BJ (cell line): ENCODE data around the gene KIF9. TPM values are rescaled to one million over a fixed set of nuclear protein-coding genes. Genes with fewer than 3 reads are reported as not detected.

Experiments used
- CTCF ChIA-PET: fragments of 350-600 bp; formaldehyde crosslinking; extraction: SDS; loops from one replicate; lab custom pipeline; 2021; ENCODE audit warnings: antibody characterized with exemption, inconsistent platforms; lab: Yijun Ruan, JAX
- POLR2A ChIA-PET: fragments of 300-600 bp; sonication (Branson Sonifier 250); formaldehyde crosslinking; extraction: SDS; loops from one replicate; lab custom pipeline; 2021; ENCODE audit warnings: antibody characterized with exemption; lab: Charles Lee
- DNase-seq: peaks from one replicate; pipeline ENCODE4 v3.0.0-alpha.2; 2011; ENCODE audit warnings: low read depth
- H3K27me3 ChIP-seq: 2 replicates; pipeline ENCODE4 v1.6.0; 2011; ENCODE audit warnings: low read length; ENCODE audit not compliant: control insufficient read depth, insufficient read depth
- H3K36me3 ChIP-seq: 2 replicates; pipeline ENCODE4 v1.5.1; 2011; ENCODE audit warnings: low read length; ENCODE audit not compliant: control insufficient read depth, insufficient read depth
- H3K4me3 ChIP-seq: 2 replicates; pipeline ENCODE4 v1.5.1; 2011; ENCODE audit warnings: low read depth, mild to moderate bottlenecking, control low read depth, low read length
- polyA plus RNA-seq: library from polyadenylated mRNA; depleted of rRNA; stranded (reverse); fragments of >200 nt; gene quantifications from 2 replicates; pipeline ENCODE4 v1.2.3, GENCODE V29; 2011
- TF ChIP-seq, protein P1 (sequence below): IDR thresholded peaks from 2 replicates; pipeline ENCODE4 v1.5.1; 2011; ENCODE audit warnings: low read depth, mild to moderate bottlenecking, control low read depth, inconsistent platforms, low read length, moderate library complexity; ENCODE audit not compliant: insufficient read depth

KIF9 gene
- polyA plus RNA-seq, 1 experiment: 2.5 TPM

DNA sequence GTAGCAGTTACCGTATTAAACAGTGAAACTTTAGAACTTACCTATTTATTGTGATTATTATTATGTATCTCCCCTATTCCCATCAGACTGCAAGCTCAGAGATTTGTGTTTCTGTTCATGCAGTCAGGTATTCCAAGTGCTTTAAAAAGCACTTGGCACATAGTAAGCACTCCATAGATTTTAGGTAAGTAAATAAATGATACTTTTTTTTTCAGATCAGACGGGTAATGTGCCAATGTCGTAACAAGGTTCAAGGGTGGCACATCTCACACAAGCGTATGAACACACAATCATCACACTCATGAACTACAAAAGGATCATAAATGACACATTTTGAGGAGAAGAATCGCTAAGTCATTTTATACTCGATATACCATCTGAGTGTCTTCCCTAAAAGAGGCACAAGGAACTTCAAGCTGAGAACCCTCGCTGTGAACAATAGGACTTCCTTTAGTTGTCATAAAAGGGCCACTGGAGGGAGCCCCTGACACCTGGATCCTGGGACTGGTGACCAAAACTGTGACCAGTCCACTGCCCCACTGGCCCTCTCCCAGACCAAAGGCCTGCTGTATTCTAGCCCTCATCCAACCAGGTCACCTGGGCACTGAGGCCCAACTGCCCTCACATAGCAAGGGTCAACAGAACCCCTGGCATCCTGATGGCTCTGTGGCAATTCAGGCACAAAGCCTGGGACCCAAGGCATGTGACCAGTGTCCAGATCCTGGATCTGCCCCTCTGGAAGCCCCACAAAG is 32.1 kb downstream of the KIF9 start:
- no peak overlapping the region for H3K4me3 ChIP-seq
- H3K36me3 ChIP-seq: no peaks in the 10 kb centered on the region
- TF ChIP-seq, protein P1, sequence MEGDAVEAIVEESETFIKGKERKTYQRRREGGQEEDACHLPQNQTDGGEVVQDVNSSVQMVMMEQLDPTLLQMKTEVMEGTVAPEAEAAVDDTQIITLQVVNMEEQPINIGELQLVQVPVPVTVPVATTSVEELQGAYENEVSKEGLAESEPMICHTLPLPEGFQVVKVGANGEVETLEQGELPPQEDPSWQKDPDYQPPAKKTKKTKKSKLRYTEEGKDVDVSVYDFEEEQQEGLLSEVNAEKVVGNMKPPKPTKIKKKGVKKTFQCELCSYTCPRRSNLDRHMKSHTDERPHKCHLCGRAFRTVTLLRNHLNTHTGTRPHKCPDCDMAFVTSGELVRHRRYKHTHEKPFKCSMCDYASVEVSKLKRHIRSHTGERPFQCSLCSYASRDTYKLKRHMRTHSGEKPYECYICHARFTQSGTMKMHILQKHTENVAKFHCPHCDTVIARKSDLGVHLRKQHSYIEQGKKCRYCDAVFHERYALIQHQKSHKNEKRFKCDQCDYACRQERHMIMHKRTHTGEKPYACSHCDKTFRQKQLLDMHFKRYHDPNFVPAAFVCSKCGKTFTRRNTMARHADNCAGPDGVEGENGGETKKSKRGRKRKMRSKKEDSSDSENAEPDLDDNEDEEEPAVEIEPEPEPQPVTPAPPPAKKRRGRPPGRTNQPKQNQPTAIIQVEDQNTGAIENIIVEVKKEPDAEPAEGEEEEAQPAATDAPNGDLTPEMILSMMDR: peak; percentile 53
- DNase-seq: no peak
- ChIA-PET POLR2A (no interaction called here), CTCF (interaction anchor here (0.9 to 1.9 kb wide), 7 partner anchors 14 to 226 kb away, joined by 3 to 8 read pairs (median 5); no protein-coding TSS in a partner anchor)
- no peaks in the 10 kb centered on the region for H3K27me3 ChIP-seq

- Histone ChIP-seq H3K4me3 (no peak overlapping the region), H3K27me3 (no peaks in the 10 kb centered on the region), H3K36me3 (no peaks in the 10 kb centered on the region)
- POLR2A ChIA-PET: no interaction called here
- DNase-seq: no peak
- CTCF ChIA-PET: interaction anchor here (1.9 kb wide), 1 partner anchor 77 kb away, joined by 5 read pairs; no protein-coding TSS in a partner anchor
- TF ChIP-seq, protein P1: no peak
Observed at GRCh38 chr3:47247131-47248064, 35.2 kb downstream of the KIF9 start.

DNA sequence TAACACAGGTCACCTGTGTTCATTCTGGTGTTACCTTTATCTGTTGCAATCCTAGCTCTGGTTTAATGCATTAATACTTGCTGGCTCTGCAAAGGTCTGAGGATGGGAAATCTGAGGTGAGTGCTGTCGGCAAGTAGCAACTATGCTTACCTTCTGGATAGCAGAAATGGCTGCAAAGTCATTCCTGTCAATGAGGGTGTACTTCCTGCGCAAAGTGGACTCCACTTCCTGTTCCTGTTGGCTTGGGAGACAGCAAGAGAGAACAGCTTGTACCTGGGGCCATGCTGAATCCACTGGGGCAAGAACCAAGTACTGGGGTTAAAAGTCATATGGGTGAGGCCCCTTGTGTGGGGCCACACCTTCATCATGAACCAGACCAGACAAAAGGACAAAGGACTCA is 37.3 kb downstream of the KIF9 start:
- Histone ChIP-seq H3K27me3 (no peaks in the 10 kb centered on the region), H3K36me3 (no peaks in the 10 kb centered on the region), H3K4me3 (no peak overlapping the region)
- ChIA-PET POLR2A (no interaction called here), CTCF (no interaction called here)
- TF ChIP-seq, protein P1: no peak
- no peak for DNase-seq

DNA sequence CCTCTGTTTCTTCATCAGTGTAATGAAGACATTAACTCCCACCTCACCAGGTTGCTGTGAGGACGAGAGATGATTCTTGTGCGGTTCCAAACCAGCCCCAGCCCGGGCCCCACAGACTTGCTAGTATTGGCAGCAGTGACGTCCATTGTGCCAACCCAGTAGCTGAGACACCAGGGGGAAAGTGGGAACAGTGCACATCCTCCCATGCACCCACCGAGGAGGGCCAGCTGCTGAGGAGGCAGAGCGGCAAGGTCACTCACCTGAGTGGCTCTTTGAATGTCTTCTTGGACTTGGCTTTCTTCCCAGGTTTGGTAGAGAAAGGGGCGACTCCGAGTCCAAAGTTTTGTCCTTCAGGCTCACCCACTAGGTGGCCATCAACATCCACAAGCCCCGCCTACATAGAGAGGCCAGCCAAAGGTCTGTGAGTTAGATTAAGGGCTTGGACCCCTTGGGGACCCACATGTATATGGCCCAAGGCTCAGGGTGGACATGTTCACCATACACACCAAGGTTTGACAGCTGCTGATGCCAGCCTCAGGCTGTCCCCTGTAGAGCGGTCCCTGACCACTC is 38.0 kb downstream of the KIF9 start:
- TF ChIP-seq, protein P1: no peak
- ChIA-PET CTCF (no interaction called here), POLR2A (no interaction called here)
- Histone ChIP-seq H3K36me3 (no peaks in the 10 kb centered on the region), H3K4me3 (no peak overlapping the region), H3K27me3 (no peaks in the 10 kb centered on the region)
- no peak for DNase-seq
